Activated B cell treated with CpG ODN at 0.5 μM for 24 hours (primary cell): ENCODE measurements around the gene RASSF3. TPM values are rescaled to one million over a fixed set of nuclear protein-coding genes. Genes with fewer than 3 reads are reported as not detected.

Experiments
- ATAC-seq: fragments of 200-7000 bp; cut with Tn5 transposase; one replicate; pipeline ENCODE4 v1.10.0; 2021; ENCODE audit warnings: low read depth, mild to moderate bottlenecking, moderate library complexity
- CTCF ChIA-PET: fragments of 350-600 bp; sonication (Branson Sonifier 250); formaldehyde crosslinking; loops from one replicate; lab custom pipeline; 2021; ENCODE audit warnings: antibody characterized with exemption; lab: Charles Lee
- POLR2A ChIA-PET: fragments of 350-600 bp; sonication (Branson Sonifier 250); formaldehyde crosslinking; loops from one replicate; lab custom pipeline; 2021; ENCODE audit warnings: antibody characterized with exemption; lab: Charles Lee
- DNase-seq: peaks from one replicate; pipeline ENCODE4 v3.0.0; 2022
- H3K27ac Mint-ChIP-seq: one replicate; pipeline ENCODE4 v1.8.0; 2020; ENCODE audit warnings: mixed read lengths
- H3K27me3 Mint-ChIP-seq: one replicate; pipeline ENCODE4 v1.8.0; 2021; ENCODE audit warnings: mixed read lengths
- H3K36me3 Mint-ChIP-seq: one replicate; pipeline ENCODE4 v1.8.0; 2021; ENCODE audit warnings: low read depth, mixed read lengths
- H3K4me1 Mint-ChIP-seq: one replicate; pipeline ENCODE4 v1.8.0; 2021; ENCODE audit warnings: mixed read lengths
- H3K4me3 Mint-ChIP-seq: one replicate; pipeline ENCODE4 v1.8.0; 2020; ENCODE audit warnings: mild to moderate bottlenecking, mixed read lengths
- H3K9me3 Mint-ChIP-seq: one replicate; pipeline ENCODE4 v1.8.0; 2020; ENCODE audit warnings: mixed read lengths
- intact Hi-C: fragments of 100-400 bp; cut with micrococcal nuclease; formaldehyde crosslinking; loops from one replicate; pipeline ENCODE4 v1.15.1; 2024
- total RNA-seq: library from RNA; stranded (reverse); gene quantifications from 2 replicates; pipeline ENCODE4 v1.2.3, GENCODE V29; 2022
- TF ChIP-seq, protein P1 (sequence below): fragments of 200-600 bp; IDR thresholded peaks from one replicate; pipeline ENCODE4 v1.8.0; 2022; ENCODE audit warnings: antibody characterized with exemption, mild to moderate bottlenecking

The RASSF3 gene
- total RNA-seq, 1 donor from 2014 or later = 95.7 TPM

DNA sequence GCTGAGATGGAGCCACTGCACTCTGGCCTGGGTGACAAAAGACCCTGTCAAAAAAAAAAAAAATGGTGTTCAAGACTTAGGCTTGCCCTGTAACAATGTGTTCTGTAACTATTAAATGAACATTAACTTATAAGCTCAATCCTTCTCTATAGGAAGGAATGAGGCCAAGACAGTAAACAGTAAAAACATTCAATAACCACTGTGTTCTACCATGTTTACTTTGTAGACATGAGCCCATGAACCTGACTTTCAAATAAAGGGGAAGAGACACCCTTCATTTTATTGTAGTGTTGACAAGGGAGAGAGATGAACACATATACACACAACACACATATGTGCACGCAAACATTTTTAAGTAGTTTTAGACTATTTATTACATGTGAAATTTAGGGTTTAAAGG is 20.1 kb upstream of the RASSF3 start:
- no peaks in the 10 kb centered on the region for H3K4me1 Mint-ChIP-seq
- no peak for DNase-seq
- ChIA-PET CTCF (interaction anchor here (2.0 kb wide), 1 partner anchor 108 kb away, joined by 14 read pairs; no protein-coding TSS in a partner anchor), POLR2A (interaction anchor here (0.6 to 0.7 kb wide), 2 partner anchors 17 to 44 kb away, joined by 4 read pairs; no protein-coding TSS in a partner anchor)
- no peaks in the 10 kb centered on the region for H3K27me3 Mint-ChIP-seq
- H3K9me3 Mint-ChIP-seq = no peaks in the 10 kb centered on the region
- no peak overlapping the region for H3K27ac Mint-ChIP-seq
- intact Hi-C loops = no loop called here
- no peak for ATAC-seq
- H3K36me3 Mint-ChIP-seq = no peaks in the 10 kb centered on the region
- no peak overlapping the region for H3K4me3 Mint-ChIP-seq
- TF ChIP-seq, protein P1, sequence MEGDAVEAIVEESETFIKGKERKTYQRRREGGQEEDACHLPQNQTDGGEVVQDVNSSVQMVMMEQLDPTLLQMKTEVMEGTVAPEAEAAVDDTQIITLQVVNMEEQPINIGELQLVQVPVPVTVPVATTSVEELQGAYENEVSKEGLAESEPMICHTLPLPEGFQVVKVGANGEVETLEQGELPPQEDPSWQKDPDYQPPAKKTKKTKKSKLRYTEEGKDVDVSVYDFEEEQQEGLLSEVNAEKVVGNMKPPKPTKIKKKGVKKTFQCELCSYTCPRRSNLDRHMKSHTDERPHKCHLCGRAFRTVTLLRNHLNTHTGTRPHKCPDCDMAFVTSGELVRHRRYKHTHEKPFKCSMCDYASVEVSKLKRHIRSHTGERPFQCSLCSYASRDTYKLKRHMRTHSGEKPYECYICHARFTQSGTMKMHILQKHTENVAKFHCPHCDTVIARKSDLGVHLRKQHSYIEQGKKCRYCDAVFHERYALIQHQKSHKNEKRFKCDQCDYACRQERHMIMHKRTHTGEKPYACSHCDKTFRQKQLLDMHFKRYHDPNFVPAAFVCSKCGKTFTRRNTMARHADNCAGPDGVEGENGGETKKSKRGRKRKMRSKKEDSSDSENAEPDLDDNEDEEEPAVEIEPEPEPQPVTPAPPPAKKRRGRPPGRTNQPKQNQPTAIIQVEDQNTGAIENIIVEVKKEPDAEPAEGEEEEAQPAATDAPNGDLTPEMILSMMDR = no peak

DNA sequence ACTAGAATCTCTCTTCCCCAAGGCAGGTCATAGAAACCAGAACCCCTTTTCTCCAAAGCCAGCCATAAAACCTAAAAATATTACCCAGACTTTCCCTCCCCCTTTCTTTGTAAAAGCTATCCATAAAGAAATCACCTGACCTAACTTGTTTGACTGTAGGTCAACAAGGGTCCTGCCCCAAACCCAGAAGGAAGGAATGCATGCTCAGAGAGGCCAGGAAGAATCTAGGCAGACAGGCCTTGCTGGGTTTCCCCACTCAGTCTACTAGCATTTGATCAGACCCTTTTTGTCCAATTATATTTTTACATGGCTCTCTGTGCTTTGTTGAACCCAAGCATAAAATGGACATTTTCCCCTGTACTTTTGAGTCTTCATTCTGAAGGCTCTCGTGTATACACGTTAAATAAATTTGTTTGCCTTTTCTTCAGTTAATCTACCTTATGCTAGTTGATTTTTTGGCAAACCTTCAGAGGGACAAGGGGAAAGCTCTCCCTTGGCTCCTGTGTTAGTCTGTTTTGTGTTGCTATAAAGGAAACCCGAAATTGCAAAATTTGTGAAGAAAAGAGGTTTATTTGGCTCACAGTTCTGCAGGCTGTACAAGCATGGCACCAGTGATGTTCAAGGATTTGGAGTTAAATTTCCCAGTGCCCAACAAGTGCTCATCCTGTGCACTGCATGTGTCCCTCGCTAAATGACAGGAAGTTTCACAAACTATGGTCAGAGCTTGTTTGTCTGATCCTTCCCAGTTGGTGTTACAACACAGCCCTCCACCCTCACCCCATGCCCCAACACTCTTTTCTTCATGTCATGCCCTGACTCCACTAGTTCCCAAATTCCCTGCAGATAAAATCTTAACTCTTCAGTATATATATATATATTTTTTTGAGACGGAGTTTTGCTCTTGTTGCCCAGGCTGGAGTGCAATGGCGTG is 14.2 kb upstream of the RASSF3 start:
- POLR2A ChIA-PET = no interaction called here
- CTCF ChIA-PET = no interaction called here
- Mint-ChIP-seq H3K4me3 (no peak overlapping the region), H3K4me1 (no peaks in the 10 kb centered on the region), H3K36me3 (no peaks in the 10 kb centered on the region), H3K9me3 (no peaks in the 10 kb centered on the region), H3K27me3 (no peaks in the 10 kb centered on the region), H3K27ac (no peak overlapping the region)
- intact Hi-C loops = no loop called here
- DNase-seq = no peak
- TF ChIP-seq, protein P1 = no peak
- ATAC-seq = no peak

DNA sequence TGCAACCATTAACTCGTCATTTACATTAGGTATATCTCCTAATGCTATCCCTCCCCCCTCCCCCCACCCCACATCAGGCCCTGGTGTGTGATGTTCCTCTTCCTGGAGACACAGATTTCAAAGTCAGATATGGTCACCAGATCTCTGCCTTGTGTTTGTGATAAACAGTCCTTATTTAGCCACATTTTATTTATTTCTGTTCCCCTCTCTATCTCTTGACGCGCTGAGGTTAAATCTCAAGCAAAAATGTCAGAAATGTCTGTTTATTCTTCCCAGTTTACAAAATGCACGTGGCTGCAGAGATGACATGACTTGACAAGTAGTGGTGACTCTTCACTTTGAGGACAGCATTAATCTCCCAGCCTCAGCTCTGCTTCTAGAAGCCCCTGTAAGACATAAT is 11.5 kb upstream of the RASSF3 start:
- H3K27me3 Mint-ChIP-seq = no peaks in the 10 kb centered on the region
- no peaks in the 10 kb centered on the region for H3K4me1 Mint-ChIP-seq
- ChIA-PET POLR2A (no interaction called here), CTCF (no interaction called here)
- ATAC-seq = no peak
- H3K9me3 Mint-ChIP-seq = no peaks in the 10 kb centered on the region
- DNase-seq = no peak
- H3K4me3 Mint-ChIP-seq = no peak overlapping the region
- H3K36me3 Mint-ChIP-seq = no peaks in the 10 kb centered on the region
- intact Hi-C loops = no loop called here
- H3K27ac Mint-ChIP-seq = no peak overlapping the region
- TF ChIP-seq, protein P1 = no peak

DNA sequence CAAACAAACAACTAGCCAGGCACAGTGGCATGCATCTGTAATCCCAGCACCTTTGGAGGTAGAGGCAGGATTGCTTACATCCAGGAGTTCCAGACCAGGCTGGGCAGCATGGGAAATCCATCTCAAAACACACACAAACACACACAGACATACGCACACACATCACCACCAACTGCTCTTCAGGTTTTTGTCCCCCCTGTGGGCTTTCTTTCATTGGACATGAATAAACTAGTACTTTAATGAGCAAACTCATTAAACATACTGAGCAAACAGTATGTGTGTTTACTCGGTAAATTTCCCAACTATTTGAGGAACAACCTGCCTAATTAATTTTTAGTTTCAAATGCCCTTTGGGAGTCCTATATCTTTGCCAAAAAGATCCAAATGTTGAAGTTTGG is 10.1 kb upstream of the RASSF3 start:
- POLR2A ChIA-PET = no interaction called here
- ATAC-seq (no peak), DNase-seq (no peak)
- CTCF ChIA-PET = interaction anchor here (0.8 kb wide), 1 partner anchor 98 kb away, joined by 3 read pairs; no protein-coding TSS in a partner anchor
- intact Hi-C loops = no loop called here
- H3K27ac Mint-ChIP-seq = no peak overlapping the region
- H3K4me1 Mint-ChIP-seq = no peaks in the 10 kb centered on the region
- H3K4me3 Mint-ChIP-seq = no peak overlapping the region
- no peaks in the 10 kb centered on the region for H3K9me3 Mint-ChIP-seq
- H3K36me3 Mint-ChIP-seq = no peaks in the 10 kb centered on the region
- TF ChIP-seq, protein P1 = no peak
- no peaks in the 10 kb centered on the region for H3K27me3 Mint-ChIP-seq

DNA sequence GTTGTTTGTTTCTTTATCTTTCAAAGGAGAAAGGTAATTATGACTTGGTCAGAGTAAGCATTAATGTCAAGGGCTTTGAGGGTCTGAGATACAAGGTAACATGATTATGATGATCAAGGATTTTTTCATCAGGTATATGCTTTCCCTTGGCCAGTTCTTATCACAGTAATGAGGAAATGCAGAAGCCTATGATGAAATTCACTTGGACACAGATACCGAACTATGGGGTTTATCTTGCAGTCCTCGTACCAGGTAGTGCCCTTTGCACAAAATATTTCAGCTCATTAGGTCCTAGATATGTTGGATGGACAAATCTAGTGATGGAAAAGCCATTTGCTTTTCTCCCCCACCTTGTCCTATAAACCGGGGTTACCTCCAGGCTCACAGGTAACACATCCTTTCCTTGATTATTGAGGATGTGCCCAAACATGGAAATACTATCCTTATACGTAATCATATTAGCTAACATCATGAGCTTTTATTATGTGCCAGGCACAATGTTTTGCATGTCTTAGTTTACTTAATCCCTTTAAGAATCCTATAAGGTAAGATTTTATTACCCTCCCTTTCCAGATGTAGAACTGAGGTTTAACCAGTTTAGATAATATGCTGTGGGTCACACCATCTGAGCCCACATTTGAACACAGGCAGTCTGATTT is 7.0 kb upstream of the RASSF3 start:
- CTCF ChIA-PET = interaction anchor here (0.6 to 1.3 kb wide), 2 partner anchors 95 to 351 kb away, joined by 3 to 7 read pairs; no protein-coding TSS in a partner anchor
- TF ChIP-seq, protein P1 = no peak
- no peak overlapping the region for H3K4me3 Mint-ChIP-seq
- H3K4me1 Mint-ChIP-seq = peaks cover under 1% of the 10 kb centered on the region
- H3K36me3 Mint-ChIP-seq = no peaks in the 10 kb centered on the region
- intact Hi-C loops = no loop called here
- H3K27ac Mint-ChIP-seq = no peak overlapping the region
- DNase-seq = no peak
- H3K27me3 Mint-ChIP-seq = no peaks in the 10 kb centered on the region
- no peaks in the 10 kb centered on the region for H3K9me3 Mint-ChIP-seq
- no peak for ATAC-seq
- POLR2A ChIA-PET = no interaction called here
